Esophagus squamous epithelium (tissue), 5 donors: ENCODE results near the gene ARSD. TPM values are rescaled to one million over a fixed set of nuclear protein-coding genes. Genes with fewer than 3 reads are reported as not detected.

Experiments used
- DNase-seq: peaks from one replicate; lab custom pipeline; 2025; lab: John Stamatoyannopoulos, UW
- H3K27ac ChIP-seq, 4 donors: fragments of 200-600 bp; sonication (generic); one replicate each; pipeline ENCODE4 v1.5.1; 2016 to 2019; ENCODE audit warnings: mild to moderate bottlenecking in 1 of 4
- H3K27me3 ChIP-seq, 4 donors: fragments of 200-600 bp; sonication (generic); 1 replicate in 3 of 4; 2 replicates in 1 of 4; pipeline versions ENCODE4 v1.5.1 to v1.6.0; 2017 to 2021; ENCODE audit warnings: antibody characterized with exemption in 1 of 4
- H3K36me3 ChIP-seq, 3 donors: fragments of 200-600 bp; sonication (generic); one replicate each; pipeline ENCODE4 v1.5.1; 2016 to 2019
- H3K4me1 ChIP-seq, 3 donors: fragments of 200-600 bp; sonication (generic); one replicate each; pipeline ENCODE4 v1.5.1; 2017 to 2019
- H3K4me3 ChIP-seq, 4 donors: fragments of 200-600 bp; sonication (generic); 1 replicate in 3 of 4; 2 replicates in 1 of 4; pipeline ENCODE4 v1.5.1; 2016 to 2019; ENCODE audit warnings: mild to moderate bottlenecking in 2 of 4, moderate library complexity in 1 of 4
- H3K9me3 ChIP-seq, 3 donors: fragments of 200-600 bp; sonication (generic); one replicate each; pipeline ENCODE4 v1.5.1; 2016 to 2019
- POLR2A ChIP-seq, 4 donors: fragments of 450-650 bp; IDR thresholded peaks; one replicate each; pipeline ENCODE4 v1.6.1; 2017; ENCODE audit warnings: antibody characterized with exemption in 4 of 4, mild to moderate bottlenecking in 4 of 4, moderate library complexity in 3 of 4
- WGBS, 2 donors: methylation state at CpG; one replicate each; pipeline ENCODE4 v1.1.5; 2018; 5-methylcytosine and 5-hydroxymethylcytosine counted together
- intact Hi-C: fragments of 100-400 bp; cut with DNase I; formaldehyde crosslinking; loops from one replicate; pipeline ENCODE4 v1.15.0; 2022
- total RNA-seq, 4 donors: library from RNA; depleted of rRNA; stranded (reverse); fragments of >200 nt; gene quantifications; one replicate each; pipeline ENCODE4 v1.1.0, GENCODE V29; 2016
- TF ChIP-seq, protein P1 (sequence below), 6 experiments: fragments of 450-650 bp in 4 of 6; fragments of 200-600 bp in 2 of 6; sonication (generic) in 2 of 6; IDR thresholded peaks; one replicate each; pipeline ENCODE4 v1.5.1; 2016 to 2019; ENCODE audit warnings: antibody characterized with exemption in 6 of 6, mild to moderate bottlenecking in 4 of 6, moderate library complexity in 4 of 6
- donor health status: DM: yes; HTN: yes; CAD: no.

Gene ARSD
- total RNA-seq, 4 donors from 2014 or later = 9.7 to 25.5 (median 19.2) TPM

DNA sequence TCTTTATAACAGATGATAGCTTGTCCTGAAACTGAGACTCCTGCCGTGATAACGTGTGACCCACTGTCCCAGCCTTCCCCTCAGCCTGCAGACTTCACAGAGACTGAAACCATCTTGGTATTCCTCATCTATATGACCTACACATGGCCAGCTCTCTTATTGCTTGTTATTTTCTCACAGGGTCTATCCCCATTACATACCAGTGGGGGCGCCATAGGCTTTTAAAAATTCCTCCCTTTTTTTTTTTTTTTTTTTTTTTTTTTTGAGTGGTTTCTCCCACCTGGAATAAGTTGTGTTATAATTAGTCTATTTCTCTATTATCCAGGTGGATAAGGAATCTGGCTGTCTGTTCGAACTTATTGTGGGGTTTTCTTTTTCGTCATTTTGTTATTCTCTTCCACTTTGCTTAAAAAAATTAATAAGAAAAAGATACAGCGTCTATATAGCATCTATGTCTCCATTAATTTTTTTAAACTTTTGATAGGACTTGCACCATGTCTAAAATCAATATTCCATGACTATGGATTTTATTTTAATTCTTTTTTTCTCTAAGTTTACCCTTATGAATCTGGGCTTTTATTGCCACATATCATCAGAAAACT lies 53.2 kb downstream of the ARSD start:
- Histone ChIP-seq H3K4me1 (no peaks in the 10 kb centered on the region), H3K27ac (no peak overlapping the region), H3K36me3 (no peaks in the 10 kb centered on the region), H3K27me3 (no peaks in the 10 kb centered on the region), H3K9me3 (no peaks in the 10 kb centered on the region), H3K4me3 (no peak overlapping the region)
- 64 to 74% methylated on average over 6 of the region's 6 CpGs for WGBS, 2 donors
- intact Hi-C loops = no loop called here
- TF ChIP-seq, protein P1, sequence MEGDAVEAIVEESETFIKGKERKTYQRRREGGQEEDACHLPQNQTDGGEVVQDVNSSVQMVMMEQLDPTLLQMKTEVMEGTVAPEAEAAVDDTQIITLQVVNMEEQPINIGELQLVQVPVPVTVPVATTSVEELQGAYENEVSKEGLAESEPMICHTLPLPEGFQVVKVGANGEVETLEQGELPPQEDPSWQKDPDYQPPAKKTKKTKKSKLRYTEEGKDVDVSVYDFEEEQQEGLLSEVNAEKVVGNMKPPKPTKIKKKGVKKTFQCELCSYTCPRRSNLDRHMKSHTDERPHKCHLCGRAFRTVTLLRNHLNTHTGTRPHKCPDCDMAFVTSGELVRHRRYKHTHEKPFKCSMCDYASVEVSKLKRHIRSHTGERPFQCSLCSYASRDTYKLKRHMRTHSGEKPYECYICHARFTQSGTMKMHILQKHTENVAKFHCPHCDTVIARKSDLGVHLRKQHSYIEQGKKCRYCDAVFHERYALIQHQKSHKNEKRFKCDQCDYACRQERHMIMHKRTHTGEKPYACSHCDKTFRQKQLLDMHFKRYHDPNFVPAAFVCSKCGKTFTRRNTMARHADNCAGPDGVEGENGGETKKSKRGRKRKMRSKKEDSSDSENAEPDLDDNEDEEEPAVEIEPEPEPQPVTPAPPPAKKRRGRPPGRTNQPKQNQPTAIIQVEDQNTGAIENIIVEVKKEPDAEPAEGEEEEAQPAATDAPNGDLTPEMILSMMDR (IDR thresholded peaks at IDR 0.05) = peak in 3 of 6 experiments; percentile 10 to 31 (median 30)
- no peak for TF ChIP-seq POLR2A (IDR thresholded peaks at IDR 0.05)
- no peak for DNase-seq

DNA sequence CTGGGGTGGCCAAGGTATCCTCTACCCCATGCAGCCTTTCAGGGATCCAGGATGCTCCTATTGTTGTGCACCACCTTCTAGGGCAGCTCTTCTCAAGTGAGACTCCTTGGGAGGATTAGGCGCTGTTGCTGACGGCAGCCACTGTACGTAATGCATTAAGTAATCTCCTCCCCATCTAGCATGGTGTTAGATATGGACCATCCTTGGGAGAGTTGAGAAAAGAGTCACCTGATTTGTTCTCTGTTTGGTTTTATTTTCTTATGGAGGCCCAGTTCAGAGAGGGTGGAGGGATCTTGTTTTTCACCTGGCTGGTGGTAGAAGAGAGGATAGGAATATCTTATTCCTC lies 54.0 kb downstream of the ARSD start:
- intact Hi-C loops = no loop called here

DNA sequence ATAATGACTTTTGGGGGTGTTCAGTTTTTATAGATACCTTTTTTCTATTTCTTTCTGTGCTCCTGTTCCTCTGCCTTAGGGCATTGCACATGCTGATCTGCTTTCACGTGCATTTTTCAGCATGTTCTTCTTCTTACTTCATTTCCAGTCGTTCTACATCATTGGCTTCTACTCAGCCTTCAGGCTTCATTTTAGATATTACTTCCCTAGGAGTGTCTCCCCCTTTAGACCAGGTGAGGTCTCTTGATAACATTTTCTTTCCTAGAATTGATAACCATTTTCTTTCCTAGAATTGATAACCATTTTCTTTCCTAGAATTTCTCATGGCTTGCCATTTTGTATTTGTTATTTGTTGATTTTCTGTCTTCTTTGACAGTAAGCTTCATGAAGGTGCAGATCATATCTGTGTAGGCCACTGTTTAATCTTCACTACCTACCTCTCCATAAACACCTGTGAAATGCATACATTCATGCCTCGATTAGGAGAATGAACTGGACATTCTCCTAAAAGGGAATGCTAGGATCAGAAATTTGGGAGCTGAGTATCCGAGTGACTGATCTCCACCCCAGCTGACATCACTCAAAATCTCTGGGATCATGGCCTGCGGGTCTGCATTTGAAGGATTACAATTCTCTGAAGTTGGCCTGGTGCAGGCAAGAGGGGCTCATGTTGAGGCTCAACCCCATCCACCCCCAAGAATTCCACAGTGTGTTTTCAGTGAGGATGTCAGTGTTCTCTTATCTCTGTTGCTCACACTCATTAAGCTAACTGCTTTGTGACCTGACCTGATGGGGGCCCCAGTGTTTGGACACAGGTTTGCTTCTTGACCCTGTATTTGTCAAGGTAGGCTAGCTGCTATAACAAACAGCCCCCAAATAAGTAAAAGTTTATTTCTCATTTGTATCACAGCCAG lies 54.7 kb downstream of the ARSD start:
- H3K27ac ChIP-seq = no peak overlapping the region
- no peaks in the 10 kb centered on the region for H3K36me3 ChIP-seq
- no peak overlapping the region for H3K4me3 ChIP-seq
- H3K9me3 ChIP-seq = no peaks in the 10 kb centered on the region
- intact Hi-C loops = no loop called here
- H3K27me3 ChIP-seq = no peaks in the 10 kb centered on the region
- 56 to 85% methylated on average over 2 to 5 of the region's 5 CpGs for WGBS, 2 donors
- H3K4me1 ChIP-seq = no peaks in the 10 kb centered on the region
- no peak for TF ChIP-seq POLR2A (IDR thresholded peaks at IDR 0.05)
- TF ChIP-seq, protein P1 (IDR thresholded peaks at IDR 0.05) = no peak
- DNase-seq = no peak

More for the DNA sequence above, 54.0 kb downstream of the ARSD start:
- H3K27me3 ChIP-seq = no peaks in the 10 kb centered on the region
- H3K9me3 ChIP-seq = no peaks in the 10 kb centered on the region
- H3K4me3 ChIP-seq = no peak overlapping the region
- no peak for DNase-seq
- no peaks in the 10 kb centered on the region for H3K4me1 ChIP-seq
- H3K27ac ChIP-seq = no peak overlapping the region
- TF ChIP-seq, protein P1 (IDR thresholded peaks at IDR 0.05) = no peak
- TF ChIP-seq POLR2A (IDR thresholded peaks at IDR 0.05) = no peak
- 96% methylated on average over 3 of the region's 3 CpGs; no CpG with 5 or more reads in 1 of the 2 donors for WGBS, 2 donors
- no peaks in the 10 kb centered on the region for H3K36me3 ChIP-seq

DNA sequence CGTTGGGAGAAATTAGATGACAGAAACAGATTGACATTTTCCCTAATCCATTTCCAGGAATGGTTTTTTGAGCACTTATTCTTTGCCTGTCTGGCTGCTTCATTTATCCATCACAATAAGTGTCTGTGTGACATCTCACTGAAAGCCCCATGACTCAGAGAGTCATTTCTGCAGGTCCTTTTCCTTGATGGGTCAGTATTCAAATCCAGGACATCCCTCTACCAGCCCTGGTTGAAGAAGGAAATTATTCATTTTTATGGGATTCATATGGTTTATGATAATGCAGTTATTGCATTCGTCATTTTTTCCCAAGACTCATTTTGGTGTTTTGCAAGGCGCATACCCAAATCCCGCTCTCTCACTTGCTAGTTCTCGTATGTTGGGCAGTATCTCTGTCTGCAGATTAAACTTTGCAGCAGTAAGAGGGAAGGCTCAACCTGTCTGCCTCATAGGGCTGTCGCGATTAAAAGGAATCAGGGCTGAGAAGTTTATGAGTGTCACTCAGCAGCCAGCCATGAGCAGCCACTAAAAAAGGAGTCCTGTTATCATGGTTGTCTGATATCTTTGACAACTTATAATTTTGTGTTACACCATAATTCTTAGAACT lies 56.4 kb downstream of the ARSD start:
- Histone ChIP-seq H3K4me1 (no peaks in the 10 kb centered on the region), H3K27ac (no peak overlapping the region), H3K36me3 (no peaks in the 10 kb centered on the region), H3K4me3 (no peak overlapping the region), H3K9me3 (no peaks in the 10 kb centered on the region), H3K27me3 (no peaks in the 10 kb centered on the region)
- WGBS, 2 donors = 84 to 96% methylated on average over 5 to 7 of the region's 7 CpGs
- no peak for DNase-seq
- intact Hi-C loops = no loop called here
- no peak for TF ChIP-seq POLR2A (IDR thresholded peaks at IDR 0.05)
- TF ChIP-seq, protein P1 (IDR thresholded peaks at IDR 0.05) = no peak

DNA sequence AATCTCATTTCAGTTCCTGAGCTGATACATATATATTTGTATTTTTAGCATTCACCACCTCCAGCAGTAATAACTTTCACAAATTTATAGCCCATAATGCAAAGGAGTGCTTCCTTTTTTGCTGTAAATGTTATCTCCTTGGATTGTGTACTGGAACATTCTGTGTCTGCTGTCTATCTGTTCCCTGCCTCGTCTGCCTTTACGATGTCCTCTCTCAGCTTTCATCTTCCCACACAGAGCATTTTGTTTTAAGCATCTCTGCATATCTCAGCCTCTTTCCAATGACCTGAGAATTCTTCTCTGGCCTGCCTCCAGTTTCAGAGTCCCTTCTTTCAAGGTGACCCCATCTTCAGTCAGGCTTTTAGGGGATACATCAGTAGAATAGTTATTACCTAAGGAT lies 57.3 kb downstream of the ARSD start:
- Histone ChIP-seq H3K4me1 (no peaks in the 10 kb centered on the region), H3K4me3 (no peak overlapping the region), H3K27ac (no peak overlapping the region), H3K36me3 (no peaks in the 10 kb centered on the region), H3K9me3 (no peaks in the 10 kb centered on the region), H3K27me3 (no peaks in the 10 kb centered on the region)
- WGBS, 2 donors = 64 to 100% methylated on average over 2 of the region's 2 CpGs
- TF ChIP-seq, protein P1 (IDR thresholded peaks at IDR 0.05) = no peak
- TF ChIP-seq POLR2A (IDR thresholded peaks at IDR 0.05) = no peak
- no peak for DNase-seq
- intact Hi-C loops = no loop called here
